ENCODE data around the gene ALAD. TPM values are rescaled to one million over a fixed set of nuclear protein-coding genes. Genes with fewer than 3 reads are reported as not detected.
A peak's percentile ranks its signal among the peaks of the same experiment; 100 is the strongest.

Gene ALAD
- total and polyA plus RNA-seq, 2 of the 13 experiments (the other 11 are each of a cell fraction or from before 2014, with no cell fraction given) = 21.8 to 30.1 TPM

GRCh38 chr9:113387560-113388230 lies 13.4 kb downstream of the ALAD start (continued):
- TF ChIP-seq ZSCAN5A (CRISPR knock-in tag; IDR thresholded peaks at IDR 0.05; ENCODE audit: borderline replicate concordance) (peak; percentile 59; the same call in 1 of the 2 replicates), ZNF335 (CRISPR knock-in tag; IDR thresholded peaks at IDR 0.05) (no peak), ZFP90 (CRISPR knock-in tag; IDR thresholded peaks at IDR 0.05; ENCODE audit: borderline replicate concordance) (peak; percentile 67; the same call in 1 of the 2 replicates), ZNF562 (CRISPR knock-in tag; IDR thresholded peaks at IDR 0.05; ENCODE audit: borderline replicate concordance) (no peak), TRIM22 (IDR thresholded peaks at IDR 0.05) (no peak), ZBTB34 (CRISPR knock-in tag; IDR thresholded peaks at IDR 0.05) (peak; percentile 85), ZZZ3 (CRISPR knock-in tag; IDR thresholded peaks at IDR 0.05; ENCODE audit: borderline replicate concordance) (no peak), SNAI1 (CRISPR knock-in tag; IDR thresholded peaks at IDR 0.05; ENCODE audit: borderline replicate concordance) (no peak), ATF2 (CRISPR knock-in tag; IDR thresholded peaks at IDR 0.05) (peak; percentile 77), ASH2L (IDR thresholded peaks at IDR 0.05; ENCODE audit: insufficient read length, low read depth, low read length) (peak; percentile 92), ZNF879 (CRISPR knock-in tag; IDR thresholded peaks at IDR 0.05) (0 out of 2 replicates have a peak, but pooled peaks have one; percentile 44), ZNF784 (CRISPR knock-in tag; IDR thresholded peaks at IDR 0.05; ENCODE audit: borderline replicate concordance) (no peak), SMARCC2 (IDR thresholded peaks at IDR 0.05) (no peak), ZNF343 (CRISPR knock-in tag; IDR thresholded peaks at IDR 0.05) (0 out of 2 replicates have a peak, but pooled peaks have one; percentile 47), NR2C2 (CRISPR knock-in tag; IDR thresholded peaks at IDR 0.05; ENCODE audit: borderline replicate concordance) (peak; percentile 89), FOSL2 (CRISPR knock-in tag; IDR thresholded peaks at IDR 0.05) (peak; percentile 52), FOXC1 (CRISPR knock-in tag; IDR thresholded peaks at IDR 0.05; ENCODE audit: borderline replicate concordance) (peak; percentile 58; the same call in 1 of the 2 replicates), ZNF101 (CRISPR knock-in tag; IDR thresholded peaks at IDR 0.05; ENCODE audit: borderline replicate concordance, low read depth) (no peak), NFYC (CRISPR knock-in tag; IDR thresholded peaks at IDR 0.05) (0 out of 2 replicates have a peak, but pooled peaks have one; percentile 14)

Data from HepG2 (cell line).